Caco-2 (cell line): ENCODE measurements around the gene GNPDA2. TPM values are rescaled to one million over a fixed set of nuclear protein-coding genes. Genes with fewer than 3 reads are reported as not detected.

Experiments used
- BruUV-seq: library from RNA; stranded (reverse); fragments of 400-500 nt; replicated peaks from 2 replicates; lab custom pipeline; 2021; lab: Mats Ljungman, UMichigan
- CTCF ChIA-PET: fragments of 300-600 bp; sonication (Branson Sonifier 250); formaldehyde crosslinking; loops from one replicate; lab custom pipeline; 2022; ENCODE audit warnings: antibody characterized with exemption; lab: Charles Lee
- POLR2A ChIA-PET: fragments of 300-600 bp; sonication (Branson Sonifier 250); formaldehyde crosslinking; loops from one replicate; lab custom pipeline; 2022; ENCODE audit warnings: antibody characterized with exemption; lab: Charles Lee
- DNase-seq, 2 experiments: peaks; one replicate each; pipeline versions ENCODE4 v3.0.0 to v3.0.0-alpha.2; 2020 to 2022
- H3K27me3 ChIP-seq: replicated peaks from 2 replicates; pipeline ENCODE4 v1.6.0; 2011; ENCODE audit warnings: low read length; ENCODE audit not compliant: control insufficient read depth, insufficient read depth
- H3K36me3 ChIP-seq: 2 replicates; pipeline ENCODE4 v1.5.1; 2011; ENCODE audit warnings: low read length; ENCODE audit not compliant: control insufficient read depth, insufficient read depth
- H3K4me1 ChIP-seq: fragments of 250-450 bp; sonication (Bioruptor Pico); 2 replicates; pipeline ENCODE4 v1.5.1; 2020; ENCODE audit warnings: mild to moderate bottlenecking
- H3K4me3 ChIP-seq: 2 replicates; pipeline ENCODE4 v1.5.1; 2011; ENCODE audit warnings: low read depth, mild to moderate bottlenecking, control low read depth, low read length
- H3K9me3 ChIP-seq: fragments of 250-450 bp; sonication (Bioruptor Pico); 2 replicates; pipeline ENCODE4 v1.5.1; 2020; ENCODE audit warnings: mild to moderate bottlenecking, moderate library complexity
- H3K27ac Mint-ChIP-seq: one replicate; pipeline ENCODE4 v1.8.0; 2022; ENCODE audit warnings: mixed read lengths; ENCODE audit not compliant: unreplicated experiment
- H3K27me3 Mint-ChIP-seq: one replicate; pipeline ENCODE4 v1.8.0; 2022; ENCODE audit warnings: mixed read lengths; ENCODE audit not compliant: insufficient read depth, unreplicated experiment
- H3K36me3 Mint-ChIP-seq: one replicate; pipeline ENCODE4 v1.8.0; 2022; ENCODE audit warnings: mild to moderate bottlenecking, mixed read lengths; ENCODE audit not compliant: insufficient read depth, unreplicated experiment
- H3K4me1 Mint-ChIP-seq: one replicate; pipeline ENCODE4 v1.8.0; 2022; ENCODE audit warnings: low read depth, mixed read lengths; ENCODE audit not compliant: unreplicated experiment
- H3K4me3 Mint-ChIP-seq: one replicate; pipeline ENCODE4 v1.8.0; 2022; ENCODE audit warnings: mild to moderate bottlenecking, moderate library complexity, mixed read lengths; ENCODE audit not compliant: unreplicated experiment
- H3K9me3 Mint-ChIP-seq: one replicate; pipeline ENCODE4 v1.8.0; 2022; ENCODE audit warnings: mixed read lengths; ENCODE audit not compliant: unreplicated experiment
- CTCF ChIP-seq, 2 experiments: fragments of 200-600 bp in 1 of 2; IDR thresholded peaks; 1 replicate in 1 of 2; 2 replicates in 1 of 2; pipeline versions ENCODE4 v1.5.1 to v1.8.0; 2011 to 2022; ENCODE audit warnings: antibody characterized with exemption in 1 of 2, control low read depth in 1 of 2, inconsistent platforms in 1 of 2, low read depth in 1 of 2, low read length in 1 of 2, mild to moderate bottlenecking in 1 of 2, moderate library complexity in 1 of 2; ENCODE audit not compliant: insufficient read depth in 1 of 2, severe bottlenecking in 1 of 2, unreplicated experiment in 1 of 2
- intact Hi-C: fragments of 100-400 bp; cut with micrococcal nuclease; formaldehyde crosslinking; loops from one replicate; pipeline ENCODE4 v1.10.0; 2022; ENCODE audit not compliant: unreplicated experiment
- total RNA-seq: library from RNA; stranded (reverse); gene quantifications from 2 replicates; pipeline ENCODE4 v1.2.3, GENCODE V29; 2022

The GNPDA2 gene
- total RNA-seq, 1 experiment from 2014 or later = 4.8 TPM

GRCh38 chr4:44725726-44726037 is 674 bp downstream of the GNPDA2 start:
- ChIA-PET POLR2A (no interaction called here), CTCF (interaction anchor here (0.7 kb wide), 1 partner anchor 37 kb away, joined by 3 read pairs; no protein-coding TSS in a partner anchor)
- DNase-seq = no peak
- TF ChIP-seq CTCF (IDR thresholded peaks at IDR 0.05; ENCODE audit: insufficient read depth in 1 of 2, low read depth in 1 of 2, low read length in 1 of 2, severe bottlenecking in 1 of 2, unreplicated experiment in 1 of 2) = no peak
- Mint-ChIP-seq H3K9me3 (no peaks in the 10 kb centered on the region), H3K36me3 (peaks cover 11% of the 10 kb centered on the region), H3K27me3 (no peaks in the 10 kb centered on the region), H3K4me1 (no peaks in the 10 kb centered on the region), H3K27ac (peak overlapping the region; percentile 89), H3K4me3 (peak overlapping the region; percentile 73)
- intact Hi-C loops = loop anchor here (2.0 kb wide), 1 partner anchor 47 kb away; the partner anchor contains the start of gene GUF1
- Histone ChIP-seq H3K4me1 (no peaks in the 10 kb centered on the region), H3K9me3 (no peaks in the 10 kb centered on the region), H3K4me3 (peak overlapping the region; percentile 74), H3K36me3 (no peaks in the 10 kb centered on the region), H3K27me3 (no peaks in the 10 kb centered on the region)
- BruUV-seq = no TSS peak

DNA sequence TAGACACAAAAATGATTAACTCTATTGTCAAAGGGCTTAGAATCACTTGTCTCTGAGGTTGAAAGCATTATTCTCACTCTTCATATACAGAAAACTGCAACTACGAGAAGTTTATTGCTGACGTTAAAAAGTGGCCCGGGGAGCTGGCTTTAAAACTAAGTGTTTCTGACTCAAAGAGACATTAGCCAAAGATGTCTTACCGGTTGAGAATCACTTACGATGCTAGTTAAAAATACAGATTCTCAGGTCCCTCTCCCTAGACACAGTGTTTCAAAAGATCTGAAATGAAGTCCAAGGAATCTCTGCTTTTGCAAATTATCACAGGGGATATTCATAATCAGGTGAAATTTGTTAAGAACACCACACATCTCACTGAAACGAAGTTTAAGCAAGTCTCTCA is 1.2 kb downstream of the GNPDA2 start:
- Histone ChIP-seq H3K36me3 (no peaks in the 10 kb centered on the region), H3K9me3 (no peaks in the 10 kb centered on the region), H3K27me3 (no peaks in the 10 kb centered on the region), H3K4me1 (no peaks in the 10 kb centered on the region), H3K4me3 (peak overlapping the region; percentile 74)
- ChIA-PET POLR2A (no interaction called here), CTCF (no interaction called here)
- DNase-seq = no peak
- Mint-ChIP-seq H3K9me3 (no peaks in the 10 kb centered on the region), H3K27ac (peak overlapping the region; percentile 89), H3K4me1 (no peaks in the 10 kb centered on the region), H3K27me3 (no peaks in the 10 kb centered on the region), H3K4me3 (peak overlapping the region; percentile 73), H3K36me3 (peaks cover 11% of the 10 kb centered on the region)
- no TSS peak for BruUV-seq
- intact Hi-C loops = no loop called here
- TF ChIP-seq CTCF (IDR thresholded peaks at IDR 0.05; ENCODE audit: insufficient read depth in 1 of 2, low read depth in 1 of 2, low read length in 1 of 2, severe bottlenecking in 1 of 2, unreplicated experiment in 1 of 2) = no peak

GRCh38 chr4:44722001-44722400 is 4.4 kb downstream of the GNPDA2 start:
- intact Hi-C loops = no loop called here
- H3K27me3 Mint-ChIP-seq = no peaks in the 10 kb centered on the region
- Histone ChIP-seq H3K4me3 (no peak overlapping the region), H3K4me1 (no peaks in the 10 kb centered on the region), H3K27me3 (no peaks in the 10 kb centered on the region), H3K36me3 (no peaks in the 10 kb centered on the region), H3K9me3 (no peaks in the 10 kb centered on the region)
- H3K27ac Mint-ChIP-seq = no peak overlapping the region
- peaks cover 11% of the 10 kb centered on the region for H3K36me3 Mint-ChIP-seq
- no peaks in the 10 kb centered on the region for H3K9me3 Mint-ChIP-seq
- ChIA-PET POLR2A (no interaction called here), CTCF (no interaction called here)
- no TSS peak for BruUV-seq
- no peak for DNase-seq
- no peak for TF ChIP-seq CTCF (IDR thresholded peaks at IDR 0.05; ENCODE audit: insufficient read depth in 1 of 2, low read depth in 1 of 2, low read length in 1 of 2, severe bottlenecking in 1 of 2, unreplicated experiment in 1 of 2)
- H3K4me1 Mint-ChIP-seq = no peaks in the 10 kb centered on the region
- no peak overlapping the region for H3K4me3 Mint-ChIP-seq
